WTC11 (cell line): ENCODE results near the gene CTNND2.

ENCODE experiments used
- ATF1 ChIP-seq: sonication (generic); formaldehyde crosslinking; IDR thresholded peaks from 2 replicates; pipeline ENCODE4 v1.8.1; 2023; ENCODE audit warnings: mild to moderate bottlenecking, moderate library complexity, missing genetic modification reagents
- CREM ChIP-seq: sonication (generic); formaldehyde crosslinking; IDR thresholded peaks from 2 replicates; pipeline ENCODE4 v1.8.1; 2022; ENCODE audit warnings: mild to moderate bottlenecking, missing genetic modification reagents, moderate library complexity
- MXD4 ChIP-seq: fragments of 250-450 bp; sonication (Bioruptor Pico); IDR thresholded peaks from 2 replicates; pipeline ENCODE4 v1.8.0; 2021; ENCODE audit warnings: mild to moderate bottlenecking, moderate library complexity, borderline replicate concordance
- NFATC4 ChIP-seq: fragments of 250-450 bp; sonication (Bioruptor Pico); IDR thresholded peaks from 2 replicates; pipeline ENCODE4 v1.9.0; 2021; ENCODE audit warnings: mild to moderate bottlenecking
- NR1H2 ChIP-seq: sonication (generic); formaldehyde crosslinking; IDR thresholded peaks from 2 replicates; pipeline ENCODE4 v1.9.0; 2021; ENCODE audit warnings: mild to moderate bottlenecking, moderate library complexity, missing genetic modification reagents
- NR2C2 ChIP-seq: sonication (generic); formaldehyde crosslinking; IDR thresholded peaks from 2 replicates; pipeline ENCODE4 v1.8.0; 2022; ENCODE audit warnings: mild to moderate bottlenecking, missing genetic modification reagents
- SP1 ChIP-seq: sonication (generic); formaldehyde crosslinking; conservative IDR thresholded peaks from 2 replicates; pipeline ENCODE4 v1.8.1; 2022; ENCODE audit warnings: missing genetic modification reagents
- TEAD4 ChIP-seq: sonication (generic); formaldehyde crosslinking; IDR thresholded peaks from 2 replicates; pipeline ENCODE4 v1.8.0; 2022; ENCODE audit warnings: mild to moderate bottlenecking, missing genetic modification reagents
- ZBTB21 ChIP-seq: sonication (generic); formaldehyde crosslinking; IDR thresholded peaks from 2 replicates; pipeline ENCODE4 v1.8.1; 2023; ENCODE audit warnings: mild to moderate bottlenecking, missing genetic modification reagents, borderline replicate concordance
- TF ChIP-seq, protein P1 (sequence below): fragments of 200-600 bp; IDR thresholded peaks from 2 replicates; pipeline ENCODE4 v1.8.0; 2022; ENCODE audit warnings: antibody characterized with exemption
- TF ChIP-seq, protein P2 (sequence below): sonication (generic); formaldehyde crosslinking; IDR thresholded peaks from 2 replicates; pipeline ENCODE4 v1.8.0; 2022; ENCODE audit warnings: missing genetic modification reagents
- TF ChIP-seq, protein P3 (sequence below): sonication (generic); formaldehyde crosslinking; IDR thresholded peaks from 2 replicates; pipeline ENCODE4 v1.8.1; 2023; ENCODE audit warnings: mild to moderate bottlenecking, missing genetic modification reagents, moderate library complexity
- TF ChIP-seq, protein P4 (sequence below): sonication (generic); formaldehyde crosslinking; IDR thresholded peaks from 2 replicates; pipeline ENCODE4 v1.8.0; 2022; ENCODE audit warnings: mild to moderate bottlenecking, missing genetic modification reagents

DNA sequence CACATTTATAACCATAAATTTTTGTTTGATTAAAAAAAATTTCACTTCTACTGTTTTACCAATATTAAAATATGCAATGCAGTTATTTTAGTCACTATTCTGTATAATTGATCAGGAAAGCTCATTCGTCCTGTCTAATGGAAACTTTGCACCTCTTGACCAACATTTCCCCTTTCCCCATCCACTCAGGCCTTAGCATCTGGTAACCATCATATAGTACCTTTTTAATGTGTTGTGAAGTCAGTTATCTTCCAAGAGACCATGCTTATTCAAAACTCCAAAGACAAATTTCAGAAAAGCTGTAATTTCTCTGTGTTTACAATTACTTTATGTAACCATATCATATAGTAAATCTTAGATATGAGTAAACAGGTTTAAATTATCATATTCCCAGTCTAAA is 145.9 kb downstream of the CTNND2 start:
- TF ChIP-seq, protein P1, sequence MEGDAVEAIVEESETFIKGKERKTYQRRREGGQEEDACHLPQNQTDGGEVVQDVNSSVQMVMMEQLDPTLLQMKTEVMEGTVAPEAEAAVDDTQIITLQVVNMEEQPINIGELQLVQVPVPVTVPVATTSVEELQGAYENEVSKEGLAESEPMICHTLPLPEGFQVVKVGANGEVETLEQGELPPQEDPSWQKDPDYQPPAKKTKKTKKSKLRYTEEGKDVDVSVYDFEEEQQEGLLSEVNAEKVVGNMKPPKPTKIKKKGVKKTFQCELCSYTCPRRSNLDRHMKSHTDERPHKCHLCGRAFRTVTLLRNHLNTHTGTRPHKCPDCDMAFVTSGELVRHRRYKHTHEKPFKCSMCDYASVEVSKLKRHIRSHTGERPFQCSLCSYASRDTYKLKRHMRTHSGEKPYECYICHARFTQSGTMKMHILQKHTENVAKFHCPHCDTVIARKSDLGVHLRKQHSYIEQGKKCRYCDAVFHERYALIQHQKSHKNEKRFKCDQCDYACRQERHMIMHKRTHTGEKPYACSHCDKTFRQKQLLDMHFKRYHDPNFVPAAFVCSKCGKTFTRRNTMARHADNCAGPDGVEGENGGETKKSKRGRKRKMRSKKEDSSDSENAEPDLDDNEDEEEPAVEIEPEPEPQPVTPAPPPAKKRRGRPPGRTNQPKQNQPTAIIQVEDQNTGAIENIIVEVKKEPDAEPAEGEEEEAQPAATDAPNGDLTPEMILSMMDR: no peak
- TF ChIP-seq, protein P2, sequence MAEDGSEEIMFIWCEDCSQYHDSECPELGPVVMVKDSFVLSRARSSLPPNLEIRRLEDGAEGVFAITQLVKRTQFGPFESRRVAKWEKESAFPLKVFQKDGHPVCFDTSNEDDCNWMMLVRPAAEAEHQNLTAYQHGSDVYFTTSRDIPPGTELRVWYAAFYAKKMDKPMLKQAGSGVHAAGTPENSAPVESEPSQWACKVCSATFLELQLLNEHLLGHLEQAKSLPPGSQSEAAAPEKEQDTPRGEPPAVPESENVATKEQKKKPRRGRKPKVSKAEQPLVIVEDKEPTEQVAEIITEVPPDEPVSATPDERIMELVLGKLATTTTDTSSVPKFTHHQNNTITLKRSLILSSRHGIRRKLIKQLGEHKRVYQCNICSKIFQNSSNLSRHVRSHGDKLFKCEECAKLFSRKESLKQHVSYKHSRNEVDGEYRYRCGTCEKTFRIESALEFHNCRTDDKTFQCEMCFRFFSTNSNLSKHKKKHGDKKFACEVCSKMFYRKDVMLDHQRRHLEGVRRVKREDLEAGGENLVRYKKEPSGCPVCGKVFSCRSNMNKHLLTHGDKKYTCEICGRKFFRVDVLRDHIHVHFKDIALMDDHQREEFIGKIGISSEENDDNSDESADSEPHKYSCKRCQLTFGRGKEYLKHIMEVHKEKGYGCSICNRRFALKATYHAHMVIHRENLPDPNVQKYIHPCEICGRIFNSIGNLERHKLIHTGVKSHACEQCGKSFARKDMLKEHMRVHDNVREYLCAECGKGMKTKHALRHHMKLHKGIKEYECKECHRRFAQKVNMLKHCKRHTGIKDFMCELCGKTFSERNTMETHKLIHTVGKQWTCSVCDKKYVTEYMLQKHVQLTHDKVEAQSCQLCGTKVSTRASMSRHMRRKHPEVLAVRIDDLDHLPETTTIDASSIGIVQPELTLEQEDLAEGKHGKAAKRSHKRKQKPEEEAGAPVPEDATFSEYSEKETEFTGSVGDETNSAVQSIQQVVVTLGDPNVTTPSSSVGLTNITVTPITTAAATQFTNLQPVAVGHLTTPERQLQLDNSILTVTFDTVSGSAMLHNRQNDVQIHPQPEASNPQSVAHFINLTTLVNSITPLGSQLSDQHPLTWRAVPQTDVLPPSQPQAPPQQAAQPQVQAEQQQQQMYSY (CRISPR knock-in tag): no peak
- no peak for TF ChIP-seq SP1 (CRISPR knock-in tag)
- TF ChIP-seq CREM (CRISPR knock-in tag): no peak
- no peak for TF ChIP-seq TEAD4
- TF ChIP-seq NR2C2 (CRISPR knock-in tag): no peak
- no peak for TF ChIP-seq NR1H2 (CRISPR knock-in tag)
- no peak for TF ChIP-seq MXD4 (CRISPR knock-in tag)
- TF ChIP-seq, protein P3, sequence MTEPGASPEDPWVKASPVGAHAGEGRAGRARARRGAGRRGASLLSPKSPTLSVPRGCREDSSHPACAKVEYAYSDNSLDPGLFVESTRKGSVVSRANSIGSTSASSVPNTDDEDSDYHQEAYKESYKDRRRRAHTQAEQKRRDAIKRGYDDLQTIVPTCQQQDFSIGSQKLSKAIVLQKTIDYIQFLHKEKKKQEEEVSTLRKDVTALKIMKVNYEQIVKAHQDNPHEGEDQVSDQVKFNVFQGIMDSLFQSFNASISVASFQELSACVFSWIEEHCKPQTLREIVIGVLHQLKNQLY: no peak
- TF ChIP-seq, protein P4, sequence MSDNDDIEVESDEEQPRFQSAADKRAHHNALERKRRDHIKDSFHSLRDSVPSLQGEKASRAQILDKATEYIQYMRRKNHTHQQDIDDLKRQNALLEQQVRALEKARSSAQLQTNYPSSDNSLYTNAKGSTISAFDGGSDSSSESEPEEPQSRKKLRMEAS: no peak
- TF ChIP-seq ZBTB21: no peak
- no peak for TF ChIP-seq ATF1 (CRISPR knock-in tag)
- no peak for TF ChIP-seq NFATC4 (CRISPR knock-in tag)
